ENCODE measurements around the gene ZFAND3. TPM values are rescaled to one million over a fixed set of nuclear protein-coding genes. Genes with fewer than 3 reads are reported as not detected.

The ZFAND3 gene
- total and polyA plus RNA-seq, 2 experiments from 2014 or later: 36.5 to 50.0 TPM

- 91% methylated on average over 4 of the region's 4 CpGs for WGBS (ENCODE audit: low lambda C conversion rate, missing lambda C conversion rate)
- Histone ChIP-seq H3K9me2 (replicated peaks; ENCODE audit: insufficient read depth) (no peaks in the 10 kb centered on the region), H3K27ac (no peak overlapping the region), H4K20me1 (ENCODE audit: insufficient read depth, poor library complexity, severe bottlenecking) (peaks cover 45% of the 10 kb centered on the region), H3K79me2 (peaks cover 55% of the 10 kb centered on the region), H3K4me3 (no peak overlapping the region), H3K36me3 (replicated peaks; ENCODE audit: insufficient read depth, low read depth) (no peaks in the 10 kb centered on the region), H3K27me3 (no peaks in the 10 kb centered on the region), H2AFZ (no peak overlapping the region), H3K4me2 (no peak overlapping the region), H3K9me3 (ENCODE audit: low read depth) (no peaks in the 10 kb centered on the region), H3K4me1 (ENCODE audit: insufficient read depth) (no peaks in the 10 kb centered on the region)
- DNase-seq (ENCODE audit: low spot score): no peak
- TF ChIP-seq EZH2 (IDR thresholded peaks at IDR 0.05; ENCODE audit: borderline replicate concordance) (no peak), CTCF (IDR thresholded peaks at IDR 0.05; ENCODE audit: poor library complexity) (no peak), EZH2phosphoT487 (IDR thresholded peaks at IDR 0.05; ENCODE audit: low read depth, severe bottlenecking, unreplicated experiment) (no peak)
Measured at GRCh38 chr6:38136547-38136946, 317.0 kb downstream of the ZFAND3 start.

DNA sequence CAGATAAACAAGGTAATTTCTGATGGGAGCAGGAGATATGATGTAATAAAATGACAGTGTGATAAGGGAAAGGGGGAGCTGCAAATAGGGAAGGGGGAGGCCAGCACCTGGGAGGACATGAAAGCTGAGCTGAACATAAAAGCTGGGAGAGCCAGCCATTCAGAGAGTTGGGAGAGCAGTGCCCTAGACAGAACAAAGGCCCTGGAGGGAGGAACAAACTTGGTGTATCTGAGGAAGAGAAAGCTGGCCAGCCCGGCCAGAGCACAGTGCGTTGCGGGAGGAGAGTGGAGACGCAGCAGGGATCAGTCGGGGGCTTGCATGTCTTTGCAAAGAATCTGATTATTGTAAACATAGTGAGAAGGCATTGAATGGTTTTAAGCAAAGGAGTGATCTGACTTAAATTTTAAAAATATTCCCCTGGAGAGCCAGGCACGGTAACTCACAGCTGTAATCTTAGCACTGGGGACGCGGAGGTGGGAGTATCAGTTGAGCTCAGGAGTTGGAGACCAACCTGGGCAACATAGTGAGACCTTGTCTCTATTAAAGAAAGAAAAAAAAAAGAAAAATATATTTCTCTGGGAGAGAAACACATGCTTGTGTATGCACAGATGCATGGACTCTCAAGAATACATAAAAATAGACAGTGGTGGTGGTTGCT, 318.2 kb downstream of the ZFAND3 start:
- H3K9me3 ChIP-seq (ENCODE audit: low read depth): no peaks in the 10 kb centered on the region
- DNase-seq (ENCODE audit: low spot score): no peak
- H3K4me3 ChIP-seq: no peak overlapping the region
- H3K79me2 ChIP-seq: peaks cover 43% of the 10 kb centered on the region
- H3K9me2 ChIP-seq (replicated peaks; ENCODE audit: insufficient read depth): no peaks in the 10 kb centered on the region
- H3K27me3 ChIP-seq: no peaks in the 10 kb centered on the region
- H3K4me2 ChIP-seq: no peak overlapping the region
- peaks cover 44% of the 10 kb centered on the region for H4K20me1 ChIP-seq (ENCODE audit: insufficient read depth, poor library complexity, severe bottlenecking)
- TF ChIP-seq EZH2phosphoT487 (IDR thresholded peaks at IDR 0.05; ENCODE audit: low read depth, severe bottlenecking, unreplicated experiment): no peak
- TF ChIP-seq CTCF (IDR thresholded peaks at IDR 0.05; ENCODE audit: poor library complexity): no peak
- no peak for TF ChIP-seq EZH2 (IDR thresholded peaks at IDR 0.05; ENCODE audit: borderline replicate concordance)
- no peaks in the 10 kb centered on the region for H3K36me3 ChIP-seq (replicated peaks; ENCODE audit: insufficient read depth, low read depth)
- no peak overlapping the region for H2AFZ ChIP-seq
- H3K4me1 ChIP-seq (ENCODE audit: insufficient read depth): no peaks in the 10 kb centered on the region
- no peak overlapping the region for H3K27ac ChIP-seq
- WGBS (ENCODE audit: low lambda C conversion rate, missing lambda C conversion rate): 59% methylated on average over 8 of the region's 8 CpGs

- DNase-seq (ENCODE audit: low spot score): no peak
- Histone ChIP-seq H3K4me2 (no peak overlapping the region), H2AFZ (no peak overlapping the region), H3K9me3 (ENCODE audit: low read depth) (no peaks in the 10 kb centered on the region), H3K27me3 (no peaks in the 10 kb centered on the region), H4K20me1 (ENCODE audit: insufficient read depth, poor library complexity, severe bottlenecking) (peaks cover 47% of the 10 kb centered on the region), H3K36me3 (replicated peaks; ENCODE audit: insufficient read depth, low read depth) (no peaks in the 10 kb centered on the region), H3K9me2 (replicated peaks; ENCODE audit: insufficient read depth) (no peaks in the 10 kb centered on the region), H3K4me1 (ENCODE audit: insufficient read depth) (no peaks in the 10 kb centered on the region), H3K79me2 (peaks cover 42% of the 10 kb centered on the region), H3K4me3 (no peak overlapping the region), H3K27ac (no peak overlapping the region)
- 90% methylated on average over 5 of the region's 5 CpGs for WGBS (ENCODE audit: low lambda C conversion rate, missing lambda C conversion rate)
- TF ChIP-seq EZH2 (IDR thresholded peaks at IDR 0.05; ENCODE audit: borderline replicate concordance): no peak
- TF ChIP-seq EZH2phosphoT487 (IDR thresholded peaks at IDR 0.05; ENCODE audit: low read depth, severe bottlenecking, unreplicated experiment): no peak
- TF ChIP-seq CTCF (IDR thresholded peaks at IDR 0.05; ENCODE audit: poor library complexity): no peak
Measured at GRCh38 chr6:38138374-38138773, 318.8 kb downstream of the ZFAND3 start.

All from hepatocyte (in vitro differentiated cells).